PFSK-1 (cell line): ENCODE data around the gene TSPO.

Source experiments
- FOXP2 ChIP-seq: optimal IDR thresholded peaks from 2 replicates; pipeline ENCODE3; 2011; ENCODE audit warnings: borderline replicate concordance, control low read depth, inconsistent platforms; ENCODE audit not compliant: insufficient read depth; ENCODE audit errors: extremely low read length, extremely low read depth
- POLR2AphosphoS5 ChIP-seq: IDR thresholded peaks from 2 replicates; pipeline ENCODE4 v1.6.1; 2012; ENCODE audit warnings: low read depth, mild to moderate bottlenecking, control low read depth, low read length, moderate library complexity
- SIN3A ChIP-seq: IDR thresholded peaks from 2 replicates; pipeline ENCODE4 v1.6.1; 2012; ENCODE audit warnings: mild to moderate bottlenecking, low read length, moderate library complexity, borderline replicate concordance; ENCODE audit not compliant: insufficient read depth
- TAF1 ChIP-seq: IDR thresholded peaks from 2 replicates; pipeline ENCODE4 v1.6.1; 2012; ENCODE audit warnings: low read length, control low read depth, borderline replicate concordance; ENCODE audit not compliant: insufficient read depth
- TF ChIP-seq, protein P1 (sequence below), 2 experiments: IDR thresholded peaks; 2 replicates each; pipeline versions ENCODE4 v1.6.1 to v1.8.0; 2011 to 2012; ENCODE audit warnings: low read depth in 2 of 2, low read length in 2 of 2, control low read depth in 1 of 2, inconsistent platforms in 1 of 2, mild to moderate bottlenecking in 1 of 2, moderate library complexity in 1 of 2; ENCODE audit not compliant: insufficient read depth in 1 of 2

Gene TSPO

DNA sequence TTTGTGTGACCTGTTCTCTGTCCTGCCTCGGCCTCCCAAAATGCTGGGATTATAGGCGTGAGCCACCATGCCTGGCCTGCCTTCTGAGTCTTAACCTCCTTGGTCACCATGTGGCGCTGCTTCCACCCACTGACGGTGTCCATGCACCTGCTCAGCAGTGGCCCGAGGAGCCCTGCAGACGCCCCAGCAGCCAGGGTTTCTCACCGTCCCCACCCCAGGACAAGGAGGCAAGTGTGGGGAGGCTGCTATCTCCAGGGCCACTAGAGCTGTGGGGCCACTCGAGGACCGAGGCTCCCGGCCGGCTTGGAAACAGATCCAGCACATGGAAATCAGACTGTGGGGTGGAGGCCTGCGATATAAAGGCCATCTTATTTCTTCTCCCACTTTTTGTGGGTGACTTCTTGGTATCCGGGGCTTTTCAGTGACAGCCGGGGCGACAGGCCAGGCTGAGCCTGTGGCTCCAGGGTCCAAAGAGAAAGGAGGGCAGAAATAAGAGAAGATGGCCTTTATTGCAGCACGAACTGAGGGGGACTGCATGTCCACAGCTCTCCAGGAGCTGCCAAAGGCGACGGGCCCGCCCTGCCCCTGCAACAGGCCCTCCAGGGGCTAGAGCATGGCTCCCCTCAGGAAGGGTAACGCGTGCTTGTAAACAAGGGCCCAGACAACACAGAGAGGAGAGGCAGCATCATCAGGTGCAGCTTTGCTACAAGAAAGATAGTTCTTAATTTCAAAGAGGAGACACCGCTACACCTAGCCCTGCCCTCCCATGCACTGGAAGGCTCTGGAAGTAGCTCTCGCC, 15.0 kb downstream of the TSPO start:
- TF ChIP-seq FOXP2 (no peak), POLR2AphosphoS5 (no peak), SIN3A (no peak), TAF1 (no peak)
- TF ChIP-seq, protein P1, sequence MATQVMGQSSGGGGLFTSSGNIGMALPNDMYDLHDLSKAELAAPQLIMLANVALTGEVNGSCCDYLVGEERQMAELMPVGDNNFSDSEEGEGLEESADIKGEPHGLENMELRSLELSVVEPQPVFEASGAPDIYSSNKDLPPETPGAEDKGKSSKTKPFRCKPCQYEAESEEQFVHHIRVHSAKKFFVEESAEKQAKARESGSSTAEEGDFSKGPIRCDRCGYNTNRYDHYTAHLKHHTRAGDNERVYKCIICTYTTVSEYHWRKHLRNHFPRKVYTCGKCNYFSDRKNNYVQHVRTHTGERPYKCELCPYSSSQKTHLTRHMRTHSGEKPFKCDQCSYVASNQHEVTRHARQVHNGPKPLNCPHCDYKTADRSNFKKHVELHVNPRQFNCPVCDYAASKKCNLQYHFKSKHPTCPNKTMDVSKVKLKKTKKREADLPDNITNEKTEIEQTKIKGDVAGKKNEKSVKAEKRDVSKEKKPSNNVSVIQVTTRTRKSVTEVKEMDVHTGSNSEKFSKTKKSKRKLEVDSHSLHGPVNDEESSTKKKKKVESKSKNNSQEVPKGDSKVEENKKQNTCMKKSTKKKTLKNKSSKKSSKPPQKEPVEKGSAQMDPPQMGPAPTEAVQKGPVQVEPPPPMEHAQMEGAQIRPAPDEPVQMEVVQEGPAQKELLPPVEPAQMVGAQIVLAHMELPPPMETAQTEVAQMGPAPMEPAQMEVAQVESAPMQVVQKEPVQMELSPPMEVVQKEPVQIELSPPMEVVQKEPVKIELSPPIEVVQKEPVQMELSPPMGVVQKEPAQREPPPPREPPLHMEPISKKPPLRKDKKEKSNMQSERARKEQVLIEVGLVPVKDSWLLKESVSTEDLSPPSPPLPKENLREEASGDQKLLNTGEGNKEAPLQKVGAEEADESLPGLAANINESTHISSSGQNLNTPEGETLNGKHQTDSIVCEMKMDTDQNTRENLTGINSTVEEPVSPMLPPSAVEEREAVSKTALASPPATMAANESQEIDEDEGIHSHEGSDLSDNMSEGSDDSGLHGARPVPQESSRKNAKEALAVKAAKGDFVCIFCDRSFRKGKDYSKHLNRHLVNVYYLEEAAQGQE (IDR thresholded peaks at IDR 0.05; ENCODE audit: insufficient read depth in 1 of 2, low read depth in 2 of 2, low read length in 2 of 2) = no peak

DNA sequence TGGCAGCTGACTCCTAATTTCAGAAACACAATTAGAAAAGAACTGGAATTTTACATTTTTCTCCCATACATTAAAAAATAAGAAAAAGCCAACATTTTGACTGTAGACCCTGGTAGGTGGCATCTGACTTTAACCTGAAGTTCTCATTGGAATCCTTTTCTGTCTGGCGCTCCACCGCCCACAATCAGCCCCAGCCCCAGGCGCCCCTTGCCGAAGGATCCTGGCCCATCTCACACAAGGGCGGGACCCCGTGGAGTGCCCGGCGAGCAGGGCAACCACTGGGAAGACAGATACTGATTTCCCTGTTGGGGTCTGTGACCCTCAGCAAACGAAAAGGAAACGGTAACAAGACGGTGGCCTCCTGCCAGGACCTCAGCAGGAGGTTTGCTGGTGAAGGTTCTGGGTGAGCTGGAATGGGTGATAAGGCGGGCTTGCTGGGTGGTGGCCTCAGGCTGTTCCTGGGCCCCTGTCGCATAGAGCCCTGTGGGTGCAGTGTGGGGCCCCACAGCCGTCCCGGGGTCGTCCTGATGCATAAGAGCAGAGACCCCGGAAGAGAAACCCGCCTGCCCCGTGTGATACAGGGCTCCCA, 15.7 kb downstream of the TSPO start:
- TF ChIP-seq SIN3A (no peak), POLR2AphosphoS5 (no peak), TAF1 (no peak), FOXP2 (no peak)
- TF ChIP-seq, protein P1 (IDR thresholded peaks at IDR 0.05; ENCODE audit: insufficient read depth in 1 of 2, low read depth in 2 of 2, low read length in 2 of 2) = no peak

DNA sequence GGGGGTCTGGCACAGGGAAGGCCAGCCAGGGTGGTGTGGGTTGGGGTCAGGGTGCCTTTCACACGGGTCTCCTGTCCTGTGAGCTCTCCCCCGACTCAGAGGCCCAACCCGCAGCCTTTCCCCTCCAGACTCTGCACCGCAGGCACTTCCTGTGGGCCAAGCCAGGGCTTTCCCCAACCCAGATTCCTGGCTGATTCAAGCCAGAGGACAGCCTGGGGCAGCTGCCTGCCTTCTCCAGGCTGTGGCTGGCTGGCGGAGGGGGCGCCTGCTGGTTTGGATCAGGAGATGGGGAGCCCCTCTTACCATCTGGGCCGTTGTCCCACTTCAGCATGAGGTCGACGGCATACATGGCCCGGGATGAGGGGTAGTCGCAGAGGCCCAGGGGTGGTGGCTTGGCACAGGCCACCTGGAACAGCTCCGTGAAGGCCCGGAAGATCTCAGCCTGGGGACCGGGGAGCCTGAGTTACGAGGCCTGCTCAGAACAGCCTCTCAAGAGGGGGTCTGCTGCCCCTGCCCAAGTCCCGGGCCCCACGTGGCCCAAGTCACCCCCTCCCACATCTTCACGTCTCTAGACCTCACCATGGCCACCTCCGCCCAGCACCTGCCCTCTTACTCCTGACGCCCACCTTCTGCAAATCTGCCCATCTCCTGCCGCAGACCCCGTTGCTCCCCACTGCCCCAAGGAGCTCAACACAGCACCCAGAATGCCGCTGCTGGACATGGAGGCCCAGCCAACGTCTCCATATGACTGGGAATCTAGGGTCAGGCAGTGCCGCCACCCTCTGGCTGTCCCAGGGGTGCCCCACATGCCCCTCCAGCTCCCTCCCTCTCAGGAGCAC, 17.3 kb downstream of the TSPO start:
- TF ChIP-seq, protein P1 (IDR thresholded peaks at IDR 0.05; ENCODE audit: insufficient read depth in 1 of 2, low read depth in 2 of 2, low read length in 2 of 2) = no peak
- TF ChIP-seq SIN3A (no peak), POLR2AphosphoS5 (no peak), TAF1 (no peak)

DNA sequence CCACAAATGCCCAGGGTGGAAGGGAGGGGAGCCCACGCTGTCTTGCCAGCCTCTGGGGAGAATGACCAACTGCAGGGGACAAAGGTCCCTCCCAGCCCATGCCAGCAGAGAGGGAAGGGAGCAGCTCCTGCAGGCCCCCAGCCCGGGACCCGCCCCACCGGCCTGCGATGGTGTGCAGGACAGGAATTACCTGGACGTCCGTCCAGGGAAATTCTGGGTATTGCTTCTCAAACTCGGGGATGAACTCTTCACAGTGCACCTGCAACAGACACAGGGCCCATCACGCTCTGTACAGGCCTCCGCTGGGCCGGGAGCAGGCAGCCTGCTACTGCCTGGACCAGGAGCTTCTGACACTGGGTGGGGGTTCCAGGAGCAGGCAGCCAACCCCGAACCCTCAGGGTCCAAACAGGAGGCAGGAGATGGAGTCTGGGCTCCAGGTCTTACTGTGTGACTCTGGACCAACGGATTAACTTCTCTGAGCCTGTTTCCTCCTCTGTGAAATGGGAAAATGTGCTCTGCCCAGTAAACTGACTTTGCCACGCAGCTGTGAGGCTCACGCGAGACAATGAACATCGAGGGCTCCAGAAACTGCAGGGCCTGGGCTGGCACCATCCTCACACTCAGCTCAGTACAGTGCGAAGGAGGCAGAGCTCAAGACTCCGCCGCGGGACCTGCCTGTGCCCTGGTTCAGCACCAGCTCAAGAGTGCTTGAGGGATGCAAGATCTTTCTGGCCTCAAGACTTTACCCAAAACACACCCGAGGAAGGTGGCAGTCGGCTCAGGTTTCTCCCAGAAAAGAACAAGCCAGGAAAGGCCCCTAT, 18.2 kb downstream of the TSPO start:
- no peak for TF ChIP-seq SIN3A
- TF ChIP-seq, protein P1 (IDR thresholded peaks at IDR 0.05; ENCODE audit: insufficient read depth in 1 of 2, low read depth in 2 of 2, low read length in 2 of 2) = no peak
- no peak for TF ChIP-seq TAF1
- TF ChIP-seq POLR2AphosphoS5 = no peak
- TF ChIP-seq FOXP2 = no peak
